Breast epithelium (tissue), 3 donors: ENCODE measurements around the gene DEPDC4.

ENCODE experiments used
- POLR2AphosphoS5 ChIP-seq, 3 donors: sonication (generic); formaldehyde crosslinking; IDR thresholded peaks; one replicate each; pipeline ENCODE4 v1.6.1; 2017; ENCODE audit warnings: antibody characterized with exemption in 3 of 3
- TF ChIP-seq, protein P1 (sequence below), 3 donors: fragments of 450-650 bp; IDR thresholded peaks; one replicate each; pipeline ENCODE4 v1.5.1; 2016 to 2017; ENCODE audit warnings: antibody characterized with exemption in 3 of 3, mild to moderate bottlenecking in 3 of 3, moderate library complexity in 3 of 3

DNA sequence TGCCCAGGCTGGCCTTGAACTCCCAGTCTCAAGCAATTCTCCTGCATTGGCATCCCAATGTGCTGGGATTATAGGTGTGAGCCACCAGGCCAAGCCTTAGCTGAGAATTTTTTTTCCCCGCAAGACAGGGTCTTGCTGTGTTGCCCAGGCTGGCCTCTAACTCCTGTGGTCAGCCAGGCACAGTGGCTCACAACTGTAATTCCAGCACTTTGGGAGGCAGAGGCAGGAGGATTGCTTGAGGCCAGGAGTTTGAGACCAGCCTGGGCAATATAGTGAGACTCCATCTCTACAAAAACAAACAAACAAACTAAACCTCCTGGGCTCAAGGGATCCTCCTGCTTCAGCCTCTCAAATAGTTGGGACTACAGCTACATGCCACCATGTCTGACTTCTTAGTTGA is 27.3 kb downstream of the DEPDC4 start:
- TF ChIP-seq, protein P1, sequence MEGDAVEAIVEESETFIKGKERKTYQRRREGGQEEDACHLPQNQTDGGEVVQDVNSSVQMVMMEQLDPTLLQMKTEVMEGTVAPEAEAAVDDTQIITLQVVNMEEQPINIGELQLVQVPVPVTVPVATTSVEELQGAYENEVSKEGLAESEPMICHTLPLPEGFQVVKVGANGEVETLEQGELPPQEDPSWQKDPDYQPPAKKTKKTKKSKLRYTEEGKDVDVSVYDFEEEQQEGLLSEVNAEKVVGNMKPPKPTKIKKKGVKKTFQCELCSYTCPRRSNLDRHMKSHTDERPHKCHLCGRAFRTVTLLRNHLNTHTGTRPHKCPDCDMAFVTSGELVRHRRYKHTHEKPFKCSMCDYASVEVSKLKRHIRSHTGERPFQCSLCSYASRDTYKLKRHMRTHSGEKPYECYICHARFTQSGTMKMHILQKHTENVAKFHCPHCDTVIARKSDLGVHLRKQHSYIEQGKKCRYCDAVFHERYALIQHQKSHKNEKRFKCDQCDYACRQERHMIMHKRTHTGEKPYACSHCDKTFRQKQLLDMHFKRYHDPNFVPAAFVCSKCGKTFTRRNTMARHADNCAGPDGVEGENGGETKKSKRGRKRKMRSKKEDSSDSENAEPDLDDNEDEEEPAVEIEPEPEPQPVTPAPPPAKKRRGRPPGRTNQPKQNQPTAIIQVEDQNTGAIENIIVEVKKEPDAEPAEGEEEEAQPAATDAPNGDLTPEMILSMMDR (IDR thresholded peaks at IDR 0.05) = no peak
- TF ChIP-seq POLR2AphosphoS5 (IDR thresholded peaks at IDR 0.05) = no peak
